DLD1 (cell line): ENCODE measurements around the gene FOXO3.

ENCODE experiments used
- in situ Hi-C: cut with HindIII; loops from 2 replicates; pipeline ENCODE4 v1.10.0; 2017; ENCODE audit warnings: low sequenced_read_pairs

FOXO3 gene

GRCh38 chr6:108560463-108561308, at the start of gene FOXO3:
Gene FOXO3, plus strand, starts transcription at chr6:108560917. Its CDS starts 292 bp downstream, at chr6:108561209.
- in situ Hi-C loops = loop anchor here (10.0 kb wide), 1 partner anchor 224 kb away; no protein-coding TSS in a partner anchor

DNA sequence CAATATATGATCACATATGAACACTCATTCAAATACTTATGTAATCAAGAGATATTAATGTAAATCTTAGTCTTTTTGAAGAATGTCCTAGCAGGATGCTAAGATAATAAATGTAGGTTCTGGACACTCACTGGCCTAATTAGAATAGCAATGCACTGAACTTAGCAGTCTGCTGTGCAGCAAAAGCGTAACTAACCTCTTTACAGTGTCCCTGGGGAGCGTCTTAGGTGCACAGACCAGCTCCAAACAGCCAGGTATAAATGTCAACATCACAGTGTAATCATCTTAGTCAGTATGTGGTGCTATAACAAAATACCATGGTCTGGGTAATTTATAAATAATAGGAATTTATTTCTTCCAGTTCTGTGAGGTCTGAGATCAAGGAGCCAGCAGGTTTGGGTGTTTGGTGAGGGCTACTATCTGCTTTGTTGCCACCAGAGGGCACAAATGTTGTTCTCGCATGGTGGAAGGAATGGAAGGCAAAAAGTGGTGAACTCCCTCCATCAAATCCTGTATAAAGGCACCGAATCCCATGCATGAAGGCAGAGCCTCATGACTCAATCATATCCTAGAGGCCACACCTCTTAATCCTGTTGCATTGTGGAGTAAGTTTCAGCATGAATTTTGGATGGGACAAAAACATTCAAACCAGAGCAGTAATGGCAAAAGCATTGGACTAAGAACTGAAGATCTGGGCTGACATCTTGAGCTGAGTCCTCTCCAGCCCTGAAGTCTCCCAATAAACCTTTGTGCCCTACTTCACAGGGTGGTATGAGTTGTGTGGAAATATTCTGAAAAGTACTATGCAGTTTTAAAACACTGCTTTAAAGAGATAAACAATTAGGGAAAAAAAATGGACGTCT, 41.8 kb upstream of the FOXO3 start:
- in situ Hi-C loops = no loop called here

GRCh38 chr6:108521616-108522107, 39.1 kb upstream of the FOXO3 start:
- in situ Hi-C loops = no loop called here

- in situ Hi-C loops = no loop called here
Observed at GRCh38 chr6:108523697-108524096, 37.0 kb upstream of the FOXO3 start.

DNA sequence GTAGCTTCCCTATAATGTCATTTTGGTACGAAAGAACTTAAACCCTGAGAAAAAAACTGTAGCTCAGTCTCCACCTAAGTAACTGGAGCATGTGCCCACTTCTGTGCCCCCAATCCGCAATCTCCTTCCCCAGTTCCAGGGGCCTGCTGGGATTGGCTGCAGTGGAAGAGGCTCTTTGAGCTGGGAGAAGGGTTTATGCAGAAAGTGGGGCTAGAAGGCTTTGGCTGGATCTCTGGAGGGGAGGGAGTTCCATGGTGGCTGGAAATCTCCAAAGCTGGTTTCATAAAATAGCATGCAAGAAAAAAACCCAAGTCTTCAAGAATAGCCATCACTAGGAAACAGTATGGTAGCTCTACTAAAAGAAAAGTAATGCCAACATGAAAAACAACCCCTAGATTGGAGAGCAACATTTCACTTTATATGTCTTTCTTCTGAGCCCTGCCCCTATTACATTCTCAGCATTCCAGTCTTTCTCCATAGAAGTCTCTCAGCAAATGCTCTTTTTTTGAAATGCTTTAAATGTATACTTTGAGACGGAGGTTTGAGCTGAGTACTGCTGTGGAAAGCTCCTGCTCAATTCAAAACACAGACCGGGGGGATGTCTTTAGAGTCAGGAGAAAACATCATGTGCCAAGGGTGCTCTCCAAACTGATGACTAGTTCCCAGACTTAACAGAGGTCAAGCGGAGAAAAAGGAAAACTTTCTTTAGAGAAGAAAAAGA, 36.0 kb upstream of the FOXO3 start:
- in situ Hi-C loops = loop anchor here (25.0 kb wide), 1 partner anchor 563 kb away; the partner anchor contains the start of genes CEP57L1 and SESN1

DNA sequence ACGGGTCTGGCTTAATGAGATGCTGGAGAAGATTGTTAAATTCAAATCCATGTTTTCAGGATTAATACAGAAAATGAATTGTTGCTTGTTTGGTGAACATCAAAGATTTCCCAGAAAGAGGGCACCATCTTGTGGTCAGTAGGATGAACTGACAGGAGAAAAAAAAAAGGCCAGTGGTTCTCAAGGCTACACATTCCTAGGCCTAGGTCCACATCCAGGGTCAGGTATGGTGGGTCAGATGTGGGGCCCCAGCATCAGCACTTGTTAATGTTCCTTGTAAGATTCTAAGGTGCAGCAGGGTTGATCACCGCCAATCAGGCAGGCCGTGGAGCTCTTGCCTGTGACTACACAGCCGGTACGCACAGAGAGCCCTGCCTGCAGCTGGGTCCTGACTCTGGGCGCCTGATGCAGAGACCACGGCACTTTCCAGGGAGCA, 34.0 kb upstream of the FOXO3 start:
- in situ Hi-C loops = loop anchor here (25.0 kb wide), 1 partner anchor 561 kb away; the partner anchor contains the start of genes CEP57L1 and SESN1

DNA sequence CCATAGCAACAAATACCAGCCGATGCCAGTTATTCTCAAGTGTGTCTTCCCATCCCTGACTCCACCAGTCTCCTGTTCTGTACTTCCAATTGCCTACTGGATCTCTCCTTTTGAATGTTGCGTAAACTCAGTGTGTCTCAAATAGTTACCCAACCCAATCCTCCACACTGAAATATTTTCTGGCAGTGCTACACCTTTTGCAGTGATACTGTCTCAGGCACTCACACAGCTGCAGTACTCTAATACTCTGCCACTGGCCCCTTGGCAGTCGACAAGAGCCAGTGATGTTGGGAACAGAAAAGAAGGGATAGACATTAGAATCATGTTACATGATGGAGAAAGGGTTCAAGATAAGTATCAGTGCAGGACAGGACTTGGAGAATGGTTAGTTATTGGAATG, 31.8 kb upstream of the FOXO3 start:
- in situ Hi-C loops = loop anchor here (25.0 kb wide), 1 partner anchor 558 kb away; the partner anchor contains the start of genes CEP57L1 and SESN1

DNA sequence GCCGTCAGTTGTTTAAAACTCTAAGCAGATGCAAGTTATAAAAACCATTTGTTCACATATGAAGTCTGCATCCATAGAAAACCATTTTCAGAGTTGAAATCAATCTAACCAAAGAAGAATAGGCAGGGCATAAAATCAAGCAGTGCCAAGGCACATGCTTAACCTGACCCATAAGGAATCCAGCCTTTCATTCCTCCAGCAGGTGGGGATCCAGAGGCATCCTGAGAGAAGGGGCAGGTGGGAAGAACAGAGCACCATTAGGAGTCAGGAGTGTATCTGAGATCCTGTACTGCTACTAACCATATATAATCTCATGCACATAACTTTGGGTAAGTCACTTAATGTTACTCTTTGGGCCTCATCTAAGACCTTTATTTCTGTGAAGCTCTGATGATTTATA, 29.4 kb upstream of the FOXO3 start:
- in situ Hi-C loops = loop anchor here (25.0 kb wide), 1 partner anchor 556 kb away; the partner anchor contains the start of genes CEP57L1 and SESN1

GRCh38 chr6:108535114-108535742, 25.5 kb upstream of the FOXO3 start:
- in situ Hi-C loops = loop anchor here (25.0 kb wide), 1 partner anchor 552 kb away; the partner anchor contains the start of genes CEP57L1 and SESN1

- in situ Hi-C loops = loop anchor here (25.0 kb wide), 1 partner anchor 551 kb away; the partner anchor contains the start of genes CEP57L1 and SESN1
Observed at GRCh38 chr6:108535920-108536535, 24.7 kb upstream of the FOXO3 start.

DNA sequence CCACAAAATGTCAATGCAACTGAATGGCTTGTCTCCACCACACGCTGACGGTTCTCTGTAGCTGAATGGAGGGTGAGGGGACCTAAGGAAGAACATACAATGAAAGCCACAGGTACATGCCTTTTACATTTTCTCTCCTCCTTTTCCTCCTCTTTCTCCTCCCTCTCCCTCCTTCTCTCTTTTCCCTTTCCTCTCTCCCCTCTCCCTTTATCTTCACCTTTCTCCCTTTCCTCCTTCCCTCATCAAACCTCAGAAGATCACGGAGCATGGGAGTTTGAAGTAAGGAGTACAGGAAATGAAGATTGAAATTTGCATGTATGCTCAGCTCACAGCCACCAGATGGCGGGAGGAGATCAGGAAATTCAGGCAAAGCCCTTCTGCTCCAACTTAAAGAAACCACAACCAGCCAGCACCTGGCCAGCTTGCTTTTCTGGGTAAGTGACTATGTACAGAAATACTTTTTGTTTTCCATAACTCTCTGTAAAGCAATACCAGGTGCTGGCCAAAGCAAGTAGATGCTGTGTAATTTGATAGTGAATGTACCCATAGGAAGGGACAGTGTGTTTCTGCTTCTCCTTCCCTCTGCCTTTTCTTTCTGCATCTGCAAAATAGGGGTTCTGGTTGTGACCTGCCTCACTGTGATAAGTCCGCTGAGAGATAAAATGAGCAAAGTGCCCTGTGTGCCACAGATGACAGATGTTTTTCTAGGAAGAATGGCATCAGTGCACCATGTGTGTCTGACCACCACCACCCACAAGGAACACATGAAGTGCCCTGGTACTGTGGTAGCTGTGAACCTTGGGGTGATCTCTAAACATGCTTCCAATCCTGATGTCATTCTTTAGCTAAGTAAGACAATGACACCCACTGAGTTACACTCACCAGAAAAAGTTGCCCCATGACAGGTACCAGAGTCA, 18.6 kb upstream of the FOXO3 start:
- in situ Hi-C loops = loop anchor here (25.0 kb wide), 1 partner anchor 545 kb away; the partner anchor contains the start of genes CEP57L1 and SESN1

DNA sequence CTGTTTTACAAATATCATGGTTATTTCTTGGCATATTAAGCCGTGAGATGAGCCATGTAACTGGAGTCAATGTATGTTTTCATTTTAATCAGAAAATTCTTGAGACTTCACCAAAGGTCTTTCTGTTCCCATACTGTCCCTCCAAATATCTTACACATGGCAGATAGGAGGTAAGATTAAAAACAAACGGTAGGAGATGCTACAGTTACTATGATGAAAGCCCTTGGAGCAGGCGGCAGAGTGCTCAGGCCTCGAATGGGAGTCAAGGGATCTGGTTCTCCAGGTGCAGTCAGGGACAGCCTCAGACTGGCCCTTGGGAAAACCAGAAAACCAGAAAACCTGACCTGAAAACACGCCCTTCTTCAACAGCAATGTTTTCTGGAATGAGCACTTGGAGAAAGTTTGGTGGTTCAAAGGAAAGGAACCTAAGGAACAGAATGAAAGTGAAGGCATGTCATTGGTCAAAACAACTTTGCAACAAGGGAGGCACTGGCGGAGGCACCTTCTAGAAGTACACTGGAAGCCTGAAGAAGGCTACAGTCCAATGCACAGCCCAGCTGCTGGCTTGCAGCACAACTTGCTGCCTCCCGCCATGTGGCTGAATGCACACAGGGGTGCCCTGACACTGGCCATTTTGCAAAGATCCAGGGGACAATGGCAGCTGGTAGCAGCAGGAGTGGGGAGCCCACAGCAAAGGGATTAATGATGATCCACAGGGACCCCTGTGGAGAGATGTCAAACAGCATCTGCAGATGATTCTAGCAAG, 17.4 kb upstream of the FOXO3 start:
- in situ Hi-C loops = loop anchor here (25.0 kb wide), 1 partner anchor 544 kb away; the partner anchor contains the start of genes CEP57L1 and SESN1

GRCh38 chr6:108544606-108545005, 16.1 kb upstream of the FOXO3 start:
- in situ Hi-C loops = loop anchor here (25.0 kb wide), 1 partner anchor 543 kb away; the partner anchor contains the start of genes CEP57L1 and SESN1

GRCh38 chr6:108546079-108547049, 14.4 kb upstream of the FOXO3 start:
- in situ Hi-C loops = loop anchor here (25.0 kb wide), 1 partner anchor 541 kb away; the partner anchor contains the start of genes CEP57L1 and SESN1

GRCh38 chr6:108549241-108549640, 11.5 kb upstream of the FOXO3 start:
- in situ Hi-C loops = loop anchor here (25.0 kb wide), 1 partner anchor 538 kb away; the partner anchor contains the start of genes CEP57L1 and SESN1

GRCh38 chr6:108549741-108550140, 11.0 kb upstream of the FOXO3 start:
- in situ Hi-C loops = loop anchor here (25.0 kb wide), 1 partner anchor 538 kb away; the partner anchor contains the start of genes CEP57L1 and SESN1
